Prostate gland (tissue), 2 donors: Measurements from ENCODE around the gene SPON1. TPM values are rescaled to one million over a fixed set of nuclear protein-coding genes. Genes with fewer than 3 reads are reported as not detected.

Experiments
- DNase-seq: peaks from one replicate; pipeline ENCODE4 v3.0.0-alpha.2; 2019; ENCODE audit warnings: low spot score
- H3K27ac ChIP-seq, 2 donors: fragments of 200-600 bp; sonication (generic); 2 replicates each; pipeline ENCODE4 v1.5.1; 2017 to 2019
- H3K27me3 ChIP-seq: fragments of 200-600 bp; sonication (generic); replicated peaks from 2 replicates; pipeline ENCODE4 v1.5.1; 2019; ENCODE audit not compliant: insufficient read depth
- H3K36me3 ChIP-seq, 2 donors: fragments of 200-600 bp; sonication (generic); 1 replicate in 1 of 2; 2 replicates in 1 of 2; pipeline versions ENCODE4 v1.5.1 to v1.8.1; 2017 to 2019
- H3K4me1 ChIP-seq: fragments of 200-600 bp; sonication (generic); replicated peaks from 2 replicates; pipeline ENCODE4 v1.5.1; 2019
- H3K4me3 ChIP-seq, 2 donors: fragments of 200-600 bp; sonication (generic); 2 replicates each; pipeline ENCODE4 v1.5.1; 2017 to 2019
- H3K9me3 ChIP-seq: fragments of 200-600 bp; sonication (generic); 2 replicates; pipeline ENCODE4 v1.5.1; 2017
- POLR2A ChIP-seq: fragments of 450-650 bp; IDR thresholded peaks from one replicate; pipeline ENCODE4 v1.6.1; 2016; ENCODE audit warnings: antibody characterized with exemption, mild to moderate bottlenecking
- POLR2AphosphoS5 ChIP-seq: sonication (generic); formaldehyde crosslinking; IDR thresholded peaks from one replicate; pipeline ENCODE4 v1.6.1; 2017; ENCODE audit warnings: antibody characterized with exemption
- WGBS: methylation state at CpG from one replicate; pipeline ENCODE4 v1.1.5; 2018; 5-methylcytosine and 5-hydroxymethylcytosine counted together
- intact Hi-C: fragments of 100-400 bp; cut with DNase I; formaldehyde crosslinking; loops from one replicate; pipeline ENCODE4 v1.14.2; 2022
- total RNA-seq, 2 donors: library from RNA; depleted of rRNA; stranded (reverse); fragments of >200 nt; gene quantifications; one replicate each; pipeline ENCODE4 v1.1.0, GENCODE V29; 2016
- TF ChIP-seq, protein P1 (sequence below), 4 experiments: fragments of 200-600 bp in 2 of 4; fragments of 450-650 bp in 2 of 4; sonication (generic) in 2 of 4; IDR thresholded peaks; 1 replicate in 3 of 4; 2 replicates in 1 of 4; pipeline ENCODE4 v1.5.1; 2016 to 2019; ENCODE audit warnings: antibody characterized with exemption in 4 of 4, mild to moderate bottlenecking in 2 of 4, moderate library complexity in 2 of 4

Gene SPON1
- 10 to 100 TPM; 13.7 to 28.2 TPM for total RNA-seq

DNA sequence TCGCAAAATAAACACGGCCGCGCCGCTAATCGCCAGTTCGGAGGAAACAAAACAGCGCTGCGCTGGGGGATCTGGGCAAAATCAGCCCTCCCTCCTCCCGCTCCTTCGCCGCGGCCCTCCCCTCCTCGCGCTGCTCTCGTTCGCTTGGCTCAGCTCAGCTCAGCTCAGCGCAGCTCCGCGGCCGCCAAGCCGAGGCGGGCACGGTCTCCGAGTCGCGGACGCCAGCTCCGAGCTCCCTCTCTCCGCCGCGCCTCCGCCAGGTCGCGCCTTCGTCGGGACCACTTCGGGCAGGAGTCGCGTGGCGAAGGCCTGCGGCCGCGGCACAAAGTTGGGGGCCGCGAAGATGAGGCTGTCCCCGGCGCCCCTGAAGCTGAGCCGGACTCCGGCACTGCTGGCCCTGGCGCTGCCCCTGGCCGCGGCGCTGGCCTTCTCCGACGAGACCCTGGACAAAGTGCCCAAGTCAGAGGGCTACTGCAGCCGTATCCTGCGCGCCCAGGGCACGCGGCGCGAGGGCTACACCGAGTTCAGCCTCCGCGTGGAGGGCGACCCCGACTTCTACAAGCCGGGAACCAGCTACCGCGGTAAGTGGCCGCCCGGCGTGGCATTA is at the start of gene SPON1:
Gene SPON1, plus strand, starts transcription at position 162 of the 607 bp plus-strand sequence. Its CDS starts 182 bp downstream, at position 344.
- intact Hi-C loops = no loop called here
- no peaks in the 10 kb centered on the region for H3K36me3 ChIP-seq
- no peak for DNase-seq
- H3K4me1 ChIP-seq = no peaks in the 10 kb centered on the region
- 2% methylated on average over 46 of the region's 74 CpGs for WGBS
- peaks cover 14% of the 10 kb centered on the region for H3K27me3 ChIP-seq
- H3K27ac ChIP-seq = peak within 1 kb of the TSS; percentile 18 to 46
- peak within 1 kb of the TSS; percentile 23 to 29 for H3K4me3 ChIP-seq
- H3K9me3 ChIP-seq = no peaks in the 10 kb centered on the region
- TF ChIP-seq POLR2AphosphoS5 = no peak

DNA sequence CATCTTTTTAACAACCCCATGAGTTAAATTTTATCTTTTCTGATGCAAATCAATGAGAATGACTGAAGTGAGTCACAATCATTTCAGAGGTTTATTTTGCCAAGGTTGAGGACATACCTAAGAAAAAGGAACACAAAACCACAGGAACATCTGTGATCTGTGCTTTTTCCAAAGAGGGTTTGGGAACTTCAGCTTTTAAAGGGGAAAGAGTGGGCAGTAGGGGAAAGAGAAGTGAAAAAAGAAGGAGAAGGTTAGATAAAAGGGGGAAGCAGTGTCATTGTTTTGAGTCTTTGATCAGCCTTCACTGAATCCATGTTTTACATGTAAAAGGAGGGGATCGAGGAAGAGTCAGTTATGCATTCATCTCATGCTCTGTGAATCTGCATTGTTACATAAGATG is 45.3 kb upstream of the SPON1 start:
- no peaks in the 10 kb centered on the region for H3K36me3 ChIP-seq
- H3K27ac ChIP-seq = no peak overlapping the region
- no peaks in the 10 kb centered on the region for H3K27me3 ChIP-seq
- no peak for DNase-seq
- no peaks in the 10 kb centered on the region for H3K9me3 ChIP-seq
- H3K4me1 ChIP-seq = no peaks in the 10 kb centered on the region
- no peak overlapping the region for H3K4me3 ChIP-seq
- 59% methylated on average over 1 of the region's 1 CpG for WGBS
- TF ChIP-seq POLR2A (no peak), POLR2AphosphoS5 (no peak)
- TF ChIP-seq, protein P1, sequence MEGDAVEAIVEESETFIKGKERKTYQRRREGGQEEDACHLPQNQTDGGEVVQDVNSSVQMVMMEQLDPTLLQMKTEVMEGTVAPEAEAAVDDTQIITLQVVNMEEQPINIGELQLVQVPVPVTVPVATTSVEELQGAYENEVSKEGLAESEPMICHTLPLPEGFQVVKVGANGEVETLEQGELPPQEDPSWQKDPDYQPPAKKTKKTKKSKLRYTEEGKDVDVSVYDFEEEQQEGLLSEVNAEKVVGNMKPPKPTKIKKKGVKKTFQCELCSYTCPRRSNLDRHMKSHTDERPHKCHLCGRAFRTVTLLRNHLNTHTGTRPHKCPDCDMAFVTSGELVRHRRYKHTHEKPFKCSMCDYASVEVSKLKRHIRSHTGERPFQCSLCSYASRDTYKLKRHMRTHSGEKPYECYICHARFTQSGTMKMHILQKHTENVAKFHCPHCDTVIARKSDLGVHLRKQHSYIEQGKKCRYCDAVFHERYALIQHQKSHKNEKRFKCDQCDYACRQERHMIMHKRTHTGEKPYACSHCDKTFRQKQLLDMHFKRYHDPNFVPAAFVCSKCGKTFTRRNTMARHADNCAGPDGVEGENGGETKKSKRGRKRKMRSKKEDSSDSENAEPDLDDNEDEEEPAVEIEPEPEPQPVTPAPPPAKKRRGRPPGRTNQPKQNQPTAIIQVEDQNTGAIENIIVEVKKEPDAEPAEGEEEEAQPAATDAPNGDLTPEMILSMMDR (IDR thresholded peaks at IDR 0.05) = no peak
- intact Hi-C loops = no loop called here

DNA sequence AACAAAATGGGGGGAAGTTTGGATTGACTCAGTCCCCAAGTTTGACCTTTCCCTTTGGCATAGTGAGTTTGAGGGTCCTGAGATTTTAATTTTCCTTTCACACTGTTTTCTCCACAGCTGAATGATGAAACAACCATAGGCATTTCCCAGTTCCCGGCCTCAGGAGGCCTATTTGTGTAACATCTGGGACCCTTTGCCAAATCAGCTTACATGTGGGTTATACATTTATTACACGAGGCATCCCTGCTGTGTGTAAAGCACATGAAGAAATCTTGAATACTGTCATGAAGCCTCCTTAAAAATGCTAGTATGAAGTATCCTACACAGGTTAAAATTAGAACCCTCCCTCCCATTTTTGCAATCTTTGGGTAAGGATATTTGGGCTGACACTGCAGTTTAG is 44.6 kb upstream of the SPON1 start:
- intact Hi-C loops = no loop called here
- Histone ChIP-seq H3K27me3 (no peaks in the 10 kb centered on the region), H3K4me1 (no peaks in the 10 kb centered on the region), H3K36me3 (no peaks in the 10 kb centered on the region), H3K27ac (no peak overlapping the region), H3K4me3 (no peak overlapping the region), H3K9me3 (no peaks in the 10 kb centered on the region)
- TF ChIP-seq POLR2A (no peak), POLR2AphosphoS5 (no peak)
- TF ChIP-seq, protein P1 (IDR thresholded peaks at IDR 0.05) = no peak
- no peak for DNase-seq
- 74% methylated on average over 2 of the region's 2 CpGs for WGBS

DNA sequence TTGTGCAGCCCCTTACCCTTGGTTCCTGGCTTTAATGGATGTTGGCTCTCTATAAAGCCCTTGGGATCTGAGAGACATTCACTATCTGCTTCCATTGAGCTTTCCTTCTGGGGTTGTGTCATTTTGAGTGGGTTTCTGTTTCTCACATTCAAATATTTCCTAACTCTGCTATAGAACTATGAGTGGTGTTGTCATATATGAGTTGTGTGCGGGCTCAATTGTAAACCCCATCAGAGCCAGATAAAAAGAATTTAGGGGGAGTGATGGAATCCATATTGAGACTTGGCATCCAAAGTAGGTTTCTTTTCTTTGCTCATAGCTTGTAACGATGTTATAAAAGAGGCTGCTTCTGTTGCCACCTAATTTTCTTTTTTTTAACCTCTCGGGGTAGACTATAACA is 41.8 kb upstream of the SPON1 start:
- intact Hi-C loops = no loop called here
- Histone ChIP-seq H3K27ac (no peak overlapping the region), H3K4me3 (no peak overlapping the region), H3K36me3 (no peaks in the 10 kb centered on the region), H3K9me3 (no peaks in the 10 kb centered on the region), H3K4me1 (no peaks in the 10 kb centered on the region), H3K27me3 (no peaks in the 10 kb centered on the region)
- TF ChIP-seq POLR2AphosphoS5 = no peak
- TF ChIP-seq POLR2A = no peak
- TF ChIP-seq, protein P1 (IDR thresholded peaks at IDR 0.05) = no peak
- DNase-seq = no peak
- WGBS = 41% methylated on average over 3 of the region's 3 CpGs

DNA sequence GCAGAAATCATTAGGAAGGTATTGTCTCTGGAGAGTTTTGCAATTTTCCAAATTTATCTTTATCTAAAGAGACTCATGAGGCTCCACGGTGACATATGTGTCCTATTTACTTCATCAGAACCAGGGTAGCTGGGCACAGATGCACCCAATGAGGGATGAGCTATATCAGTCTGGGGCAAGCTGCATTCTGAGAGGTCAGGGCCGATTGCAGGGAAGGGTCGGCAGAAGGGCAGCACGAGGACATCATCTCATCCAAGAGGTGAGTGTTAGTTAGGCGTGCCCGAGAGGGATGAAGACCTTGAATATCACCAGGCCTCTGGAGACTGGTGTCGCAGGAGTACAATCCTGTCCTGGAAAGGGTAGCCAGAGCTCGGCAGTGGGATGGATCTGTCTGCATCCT is 41.0 kb upstream of the SPON1 start:
- no peak for TF ChIP-seq POLR2A
- TF ChIP-seq POLR2AphosphoS5 = no peak
- TF ChIP-seq, protein P1 (IDR thresholded peaks at IDR 0.05) = no peak
- intact Hi-C loops = no loop called here
- Histone ChIP-seq H3K27me3 (no peaks in the 10 kb centered on the region), H3K4me3 (no peak overlapping the region), H3K27ac (no peak overlapping the region), H3K9me3 (no peaks in the 10 kb centered on the region), H3K4me1 (no peaks in the 10 kb centered on the region), H3K36me3 (no peaks in the 10 kb centered on the region)
- no peak for DNase-seq
- WGBS = 84% methylated on average over 8 of the region's 8 CpGs
